A549 treated with CpdA at 1 μM for 4 hours (cell line): Measurements from ENCODE around the gene CEP78. TPM values are rescaled to one million over a fixed set of nuclear protein-coding genes. Genes with fewer than 3 reads are reported as not detected.

Source experiments
- total RNA-seq: library from RNA; stranded (reverse); fragments of 200-300 nt; extraction: Qiagen RNA extraction; gene quantifications from 5 replicates; pipeline ENCODE4 v1.2.3, GENCODE V29; 2022; ENCODE audit warnings: low read depth

Gene CEP78
- total RNA-seq, result 17.6 to 22.3 TPM (median 18.7 TPM) in 5 replicates

GRCh38 chr9:78235762-78236550 is at the start of gene CEP78:
Gene CEP78 (plus strand): TSS chr9:78236075. CDS start chr9:78236351, 276 bp downstream.

GRCh38 chr9:78296893-78297671 is 61.2 kb downstream of the CEP78 start, which contains the start of gene PSAT1:
Gene PSAT1 (plus strand): TSS chr9:78297125. CDS start chr9:78297211, 86 bp downstream.

Other genes starting within 250 kb of the CEP78 start
- gene GNAQ, start 204.3 kb upstream of the CEP78 start, total RNA-seq, result 14.1 to 17.2 TPM (median 16.7 TPM) in 5 replicates
- 162 to 201 TPM (median 183 TPM) in 5 replicates for gene PSAT1, start 61.0 kb downstream of the CEP78 start, total RNA-seq